Glutamatergic neuron (in vitro differentiated cells): ENCODE data around the gene RRN3. TPM values are rescaled to one million over a fixed set of nuclear protein-coding genes. Genes with fewer than 3 reads are reported as not detected.

Source experiments
- DNase-seq: peaks from one replicate; pipeline ENCODE4 v3.0.0; 2022
- H3K27ac Mint-ChIP-seq: one replicate; pipeline ENCODE4 v1.8.0; 2020; ENCODE audit warnings: mild to moderate bottlenecking, mixed read lengths, inconsistent platforms; ENCODE audit not compliant: unreplicated experiment
- H3K27me3 Mint-ChIP-seq: one replicate; pipeline ENCODE4 v1.8.0; 2020; ENCODE audit warnings: mild to moderate bottlenecking, moderate library complexity, mixed read lengths, inconsistent platforms; ENCODE audit not compliant: unreplicated experiment
- H3K36me3 Mint-ChIP-seq: one replicate; pipeline ENCODE4 v1.8.0; 2020; ENCODE audit warnings: mild to moderate bottlenecking, mixed read lengths, inconsistent platforms; ENCODE audit not compliant: unreplicated experiment
- H3K4me1 Mint-ChIP-seq: one replicate; pipeline ENCODE4 v1.8.0; 2020; ENCODE audit warnings: mild to moderate bottlenecking, low read depth, mixed read lengths, inconsistent platforms; ENCODE audit not compliant: unreplicated experiment
- H3K4me3 Mint-ChIP-seq: one replicate; pipeline ENCODE4 v1.8.0; 2020; ENCODE audit warnings: mild to moderate bottlenecking, mixed read lengths, inconsistent platforms; ENCODE audit not compliant: unreplicated experiment
- H3K9me3 Mint-ChIP-seq: one replicate; pipeline ENCODE4 v1.8.0; 2020; ENCODE audit warnings: mild to moderate bottlenecking, moderate library complexity, mixed read lengths, inconsistent platforms; ENCODE audit not compliant: unreplicated experiment
- total RNA-seq: library from RNA; stranded (reverse); fragmentation: NEBNext Ultra II Directional; extraction: Animal tissue kit (Norgen Biotek cat#: 25700); gene quantifications from one replicate; pipeline ENCODE4 v1.2.1, GENCODE V29; 2021; ENCODE audit not compliant: unreplicated experiment
- TF ChIP-seq, protein P1 (sequence below): fragments of 200-600 bp; sonication (generic); IDR thresholded peaks from one replicate; pipeline ENCODE4 v1.5.0; 2021; ENCODE audit not compliant: partially characterized antibody, unreplicated experiment

The RRN3 gene
- total RNA-seq, 1 donor from 2014 or later = 50.0 TPM

DNA sequence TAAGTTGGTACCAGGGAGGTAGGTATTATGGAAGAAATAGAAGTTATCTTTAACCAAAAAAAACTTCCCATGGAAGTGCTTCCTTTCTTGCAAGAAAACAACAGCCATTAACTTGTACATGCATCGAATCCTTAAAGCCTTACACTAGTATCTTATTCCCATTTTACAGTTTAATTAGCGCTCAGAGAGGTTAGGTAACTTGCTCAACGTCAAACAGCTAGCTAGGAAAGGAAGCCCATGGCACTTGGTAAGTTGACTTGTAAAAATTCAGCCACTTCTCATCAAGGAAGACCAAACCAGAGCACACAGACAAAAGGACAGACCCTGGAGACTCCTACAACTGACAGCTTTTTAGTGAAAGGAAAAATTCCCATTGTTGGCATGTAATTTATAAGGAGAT is 34.7 kb downstream of the RRN3 start:
- H3K4me1 Mint-ChIP-seq = no peaks in the 10 kb centered on the region
- no peak for DNase-seq

DNA sequence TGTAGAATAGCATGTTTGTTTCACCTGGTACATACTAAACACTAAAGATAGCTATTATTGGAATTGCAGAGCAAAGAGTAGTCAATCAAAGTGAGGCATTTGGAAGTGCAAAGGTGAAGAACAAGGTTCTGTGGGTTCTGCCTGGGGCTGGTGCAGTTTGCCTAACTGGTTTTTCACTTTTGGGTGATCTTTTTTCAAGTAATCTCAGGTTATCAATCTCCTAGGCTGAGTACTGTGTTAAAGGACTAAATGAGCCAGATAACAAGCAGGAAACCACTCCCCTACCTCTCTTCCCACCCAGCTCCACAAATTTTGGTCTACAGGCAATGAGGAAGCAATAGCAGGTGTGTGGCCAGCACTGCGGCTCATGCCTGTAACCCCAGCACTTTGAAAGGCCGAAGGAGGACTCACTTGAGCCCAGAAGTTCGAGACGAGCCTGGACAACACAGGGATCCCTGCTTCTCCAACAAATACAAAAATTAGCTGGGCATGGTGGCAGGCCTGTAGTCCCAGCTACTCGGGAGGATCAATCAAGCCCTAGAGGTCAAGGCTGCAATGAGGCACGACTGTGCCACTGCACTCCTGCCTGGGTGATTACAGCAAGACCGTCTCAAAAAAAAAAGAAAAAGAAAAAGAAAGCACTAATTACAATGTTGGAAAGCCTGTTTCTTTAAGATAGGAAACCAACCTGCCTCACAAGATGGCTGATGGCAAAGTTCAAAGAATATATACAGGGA is 36.2 kb downstream of the RRN3 start:
- peaks cover 5% of the 10 kb centered on the region for H3K27me3 Mint-ChIP-seq
- H3K9me3 Mint-ChIP-seq = peaks cover 2% of the 10 kb centered on the region
- TF ChIP-seq, protein P1, sequence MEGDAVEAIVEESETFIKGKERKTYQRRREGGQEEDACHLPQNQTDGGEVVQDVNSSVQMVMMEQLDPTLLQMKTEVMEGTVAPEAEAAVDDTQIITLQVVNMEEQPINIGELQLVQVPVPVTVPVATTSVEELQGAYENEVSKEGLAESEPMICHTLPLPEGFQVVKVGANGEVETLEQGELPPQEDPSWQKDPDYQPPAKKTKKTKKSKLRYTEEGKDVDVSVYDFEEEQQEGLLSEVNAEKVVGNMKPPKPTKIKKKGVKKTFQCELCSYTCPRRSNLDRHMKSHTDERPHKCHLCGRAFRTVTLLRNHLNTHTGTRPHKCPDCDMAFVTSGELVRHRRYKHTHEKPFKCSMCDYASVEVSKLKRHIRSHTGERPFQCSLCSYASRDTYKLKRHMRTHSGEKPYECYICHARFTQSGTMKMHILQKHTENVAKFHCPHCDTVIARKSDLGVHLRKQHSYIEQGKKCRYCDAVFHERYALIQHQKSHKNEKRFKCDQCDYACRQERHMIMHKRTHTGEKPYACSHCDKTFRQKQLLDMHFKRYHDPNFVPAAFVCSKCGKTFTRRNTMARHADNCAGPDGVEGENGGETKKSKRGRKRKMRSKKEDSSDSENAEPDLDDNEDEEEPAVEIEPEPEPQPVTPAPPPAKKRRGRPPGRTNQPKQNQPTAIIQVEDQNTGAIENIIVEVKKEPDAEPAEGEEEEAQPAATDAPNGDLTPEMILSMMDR = no peak
- H3K4me1 Mint-ChIP-seq = no peaks in the 10 kb centered on the region
- H3K36me3 Mint-ChIP-seq = no peaks in the 10 kb centered on the region
- no peak overlapping the region for H3K4me3 Mint-ChIP-seq
- DNase-seq = no peak
- no peak overlapping the region for H3K27ac Mint-ChIP-seq

More for the DNA sequence above, 34.7 kb downstream of the RRN3 start:
- Mint-ChIP-seq H3K36me3 (peaks cover 4% of the 10 kb centered on the region), H3K27ac (no peak overlapping the region), H3K4me3 (no peak overlapping the region), H3K27me3 (peaks cover 1% of the 10 kb centered on the region), H3K9me3 (peaks cover 2% of the 10 kb centered on the region)
- TF ChIP-seq, protein P1 = no peak

DNA sequence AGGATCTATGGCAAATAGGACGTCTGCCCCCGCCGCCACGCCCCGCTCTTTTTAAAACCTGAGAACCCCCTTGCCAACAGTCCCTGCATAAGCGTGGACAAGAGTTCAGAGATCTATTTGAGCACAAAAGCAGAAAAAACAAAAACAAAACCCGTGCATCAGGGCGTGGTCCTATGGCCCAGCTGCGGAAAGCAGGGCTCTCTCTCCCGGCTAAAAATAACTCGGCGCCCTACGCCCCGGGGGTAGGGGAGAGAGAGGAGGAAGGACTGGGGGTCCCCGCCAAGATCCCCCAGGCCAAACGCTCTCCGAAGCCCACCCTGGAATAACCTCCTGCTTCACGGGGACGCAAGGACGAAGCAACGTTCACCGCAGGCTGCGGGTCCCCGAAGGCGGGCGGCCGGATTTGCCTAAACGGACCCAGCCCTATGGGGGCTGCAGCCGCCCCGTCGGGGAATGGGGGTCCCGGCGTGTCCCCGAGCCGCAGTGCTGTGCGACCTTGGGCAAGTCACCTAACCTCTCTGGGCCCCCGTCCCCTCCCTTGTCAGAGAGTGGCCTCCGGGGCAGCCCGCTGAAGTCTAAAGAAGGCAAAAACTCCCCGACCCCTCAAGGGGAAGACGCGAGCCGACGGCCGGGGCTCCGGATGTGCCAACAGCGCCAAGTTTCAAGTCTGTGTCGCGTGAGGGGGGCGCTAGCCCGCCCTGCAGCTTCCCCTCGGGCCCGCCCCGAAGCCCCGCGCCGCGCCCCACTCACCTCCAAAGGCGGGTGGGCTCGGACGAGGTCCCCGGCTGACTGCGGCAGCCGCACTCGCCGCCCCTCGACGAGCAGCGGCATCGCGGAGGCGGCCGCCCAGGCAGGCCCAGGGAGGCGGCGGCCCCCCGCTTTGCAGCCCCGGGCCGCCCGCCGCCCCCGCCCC is 38.7 kb downstream of the RRN3 start:
- peaks cover 2% of the 10 kb centered on the region for H3K9me3 Mint-ChIP-seq
- TF ChIP-seq, protein P1 = peak; percentile 29
- H3K4me1 Mint-ChIP-seq = peaks cover 1% of the 10 kb centered on the region
- peak overlapping the region; percentile 79 for H3K27ac Mint-ChIP-seq
- no peak for DNase-seq
- peaks cover 5% of the 10 kb centered on the region for H3K27me3 Mint-ChIP-seq
- no peaks in the 10 kb centered on the region for H3K36me3 Mint-ChIP-seq
- H3K4me3 Mint-ChIP-seq = peak overlapping the region; percentile 97

DNA sequence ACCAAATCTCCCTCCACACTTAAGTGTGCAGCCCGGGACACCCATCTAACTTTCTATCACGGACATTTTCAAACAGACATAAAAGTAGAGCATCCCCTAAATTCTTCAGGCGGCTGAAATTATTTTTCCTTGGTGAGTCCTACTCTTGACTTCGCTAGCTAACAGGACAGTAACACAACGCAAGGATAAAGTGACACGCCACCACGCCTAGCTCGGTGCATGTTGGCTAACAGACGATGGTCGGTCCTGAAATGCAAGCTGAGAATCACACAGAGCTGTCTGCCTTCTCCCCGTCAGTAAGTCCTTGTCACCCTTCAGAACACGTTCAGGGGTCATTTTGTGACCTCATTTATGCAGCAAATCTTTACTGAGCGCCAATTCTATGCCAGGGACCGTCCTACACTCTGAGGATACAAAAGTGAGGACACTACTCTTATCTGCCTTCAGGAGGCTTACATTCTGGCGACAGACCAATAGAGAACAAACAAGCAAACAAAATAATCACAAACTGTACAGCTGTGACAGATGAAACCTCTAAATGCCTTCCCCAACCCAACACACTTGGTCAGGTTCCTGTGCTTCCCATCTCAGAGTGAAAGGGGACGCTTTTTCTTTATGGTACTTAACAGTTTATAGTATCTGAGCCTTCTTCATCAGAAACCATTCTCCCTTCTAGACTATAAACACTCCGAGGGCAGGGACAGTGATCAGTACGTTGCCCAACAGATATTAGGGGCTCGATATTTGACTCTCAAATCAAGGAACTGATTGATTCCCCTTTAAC is 39.5 kb downstream of the RRN3 start:
- no peak for DNase-seq
- H3K27ac Mint-ChIP-seq = peak overlapping the region; percentile 79
- peak overlapping the region; percentile 97 for H3K4me3 Mint-ChIP-seq
- no peaks in the 10 kb centered on the region for H3K36me3 Mint-ChIP-seq
- peaks cover 2% of the 10 kb centered on the region for H3K9me3 Mint-ChIP-seq
- TF ChIP-seq, protein P1 = no peak
- peaks cover 5% of the 10 kb centered on the region for H3K27me3 Mint-ChIP-seq
- H3K4me1 Mint-ChIP-seq = peaks cover 1% of the 10 kb centered on the region
